Smooth muscle cell (in vitro differentiated cells): ENCODE measurements around the gene JMJD6. TPM values are rescaled to one million over a fixed set of nuclear protein-coding genes. Genes with fewer than 3 reads are reported as not detected.

ENCODE experiments used
- DNase-seq: peaks from one replicate; lab custom pipeline; 2025; ENCODE audit not compliant: unreplicated experiment; lab: John Stamatoyannopoulos, UW
- H2AFZ ChIP-seq: fragments of 200-600 bp; sonication (generic); 2 replicates; pipeline ENCODE4 v1.6.0; 2016; ENCODE audit warnings: antibody characterized with exemption, low read depth, mild to moderate bottlenecking
- H3F3A ChIP-seq: fragments of 200-600 bp; sonication (generic); 2 replicates; pipeline ENCODE4 v1.6.0; 2017; ENCODE audit warnings: antibody characterized with exemption, low read depth
- H3K27ac ChIP-seq: fragments of 200-600 bp; sonication (generic); 2 replicates; pipeline ENCODE4 v1.5.1; 2016; ENCODE audit warnings: low read depth, mild to moderate bottlenecking
- H3K27me3 ChIP-seq: fragments of 200-600 bp; sonication (generic); 2 replicates; pipeline ENCODE4 v1.6.1; 2016; ENCODE audit warnings: low read depth, mild to moderate bottlenecking
- H3K36me3 ChIP-seq: fragments of 200-600 bp; sonication (generic); 2 replicates; pipeline ENCODE4 v1.5.1; 2016; ENCODE audit warnings: low read depth
- H3K4me1 ChIP-seq: fragments of 200-600 bp; sonication (generic); 2 replicates; pipeline ENCODE4 v1.5.1; 2016; ENCODE audit warnings: low read depth
- H3K4me2 ChIP-seq: fragments of 200-600 bp; sonication (generic); 2 replicates; pipeline ENCODE4 v1.6.0; 2016; ENCODE audit warnings: mild to moderate bottlenecking
- H3K4me3 ChIP-seq: fragments of 200-600 bp; sonication (generic); 2 replicates; pipeline ENCODE4 v1.5.1; 2016; ENCODE audit warnings: mild to moderate bottlenecking
- H3K79me2 ChIP-seq: fragments of 200-600 bp; sonication (generic); 2 replicates; pipeline ENCODE4 v1.6.0; 2016; ENCODE audit warnings: low read depth, mild to moderate bottlenecking
- H3K9ac ChIP-seq: fragments of 200-600 bp; sonication (generic); 2 replicates; pipeline ENCODE4 v1.6.0; 2016; ENCODE audit warnings: low read depth
- H3K9me3 ChIP-seq: fragments of 200-600 bp; sonication (generic); replicated peaks from 2 replicates; pipeline ENCODE4 v1.5.1; 2016; ENCODE audit warnings: low read depth
- H4K20me1 ChIP-seq: fragments of 200-600 bp; sonication (generic); 2 replicates; pipeline ENCODE4 v1.6.0; 2016; ENCODE audit warnings: low read depth
- WGBS: methylation state at CpG from one replicate; pipeline ENCODE4 v1.1.7; 2016; ENCODE audit warnings: low lambda C conversion rate; 5-methylcytosine and 5-hydroxymethylcytosine counted together
- polyA plus RNA-seq: library from polyadenylated mRNA; unstranded; fragments of >200 nt; fragmentation: Nextera tagmentation; extraction: Ambion mirVana; gene quantifications from 2 replicates; pipeline ENCODE4 v1.2.1, GENCODE V29; 2016
- total RNA-seq: library from RNA; depleted of rRNA; stranded (reverse); fragments of >200 nt; gene quantifications from 2 replicates; pipeline ENCODE4 v1.2.3, GENCODE V29; 2014
- TF ChIP-seq, protein P1 (sequence below): fragments of 200-600 bp; sonication (generic); IDR thresholded peaks from 2 replicates; pipeline ENCODE4 v1.5.1; 2017; ENCODE audit warnings: borderline replicate concordance, mild to moderate bottlenecking, antibody characterized with exemption; ENCODE audit not compliant: insufficient read depth, poor library complexity, severe bottlenecking

The JMJD6 gene
- total and polyA plus RNA-seq, 2 experiments from 2014 or later, result 32.7 to 54.7 TPM

DNA sequence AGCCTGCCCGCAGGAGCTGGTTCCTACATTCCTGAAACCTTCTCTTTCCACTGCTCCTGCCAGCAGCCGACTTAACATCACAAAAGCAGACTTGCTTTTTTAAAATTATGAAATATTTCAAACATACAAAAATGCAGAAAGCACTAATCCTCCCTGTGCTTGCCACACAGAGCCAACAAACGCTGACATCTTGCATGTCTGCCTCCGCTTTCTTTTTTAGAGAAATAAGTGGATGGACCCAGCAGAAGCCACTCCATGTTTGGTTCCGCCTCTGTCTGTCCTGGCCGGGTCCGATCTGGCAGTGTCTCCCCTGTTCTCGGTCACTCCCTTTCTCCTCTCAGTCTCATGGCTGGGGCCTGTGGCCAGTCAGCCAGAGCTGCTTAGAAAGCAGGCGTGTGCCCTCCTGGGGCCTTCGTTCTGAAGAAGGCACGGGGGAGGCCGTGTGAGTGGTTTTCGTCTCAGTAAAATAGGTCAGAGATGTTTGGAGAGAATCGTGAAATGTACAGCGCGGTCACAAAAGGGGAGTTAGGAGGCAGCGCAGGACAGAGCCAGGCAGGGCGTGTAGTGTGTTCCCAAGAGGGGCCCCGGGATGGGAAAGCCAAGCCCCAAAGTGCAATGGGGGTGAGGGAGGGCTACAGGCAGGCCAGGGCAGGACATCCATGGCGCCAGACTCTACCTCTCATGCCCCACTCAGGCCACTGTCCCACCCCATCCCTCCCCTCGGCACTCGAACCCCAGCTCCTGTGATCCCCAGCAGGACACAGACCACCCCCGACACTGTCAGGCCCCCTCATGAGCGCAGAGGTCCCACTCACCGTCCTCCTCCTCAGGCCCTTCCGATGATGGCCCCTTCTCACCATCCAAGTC lies 38.9 kb downstream of the JMJD6 start:
- TF ChIP-seq, protein P1, sequence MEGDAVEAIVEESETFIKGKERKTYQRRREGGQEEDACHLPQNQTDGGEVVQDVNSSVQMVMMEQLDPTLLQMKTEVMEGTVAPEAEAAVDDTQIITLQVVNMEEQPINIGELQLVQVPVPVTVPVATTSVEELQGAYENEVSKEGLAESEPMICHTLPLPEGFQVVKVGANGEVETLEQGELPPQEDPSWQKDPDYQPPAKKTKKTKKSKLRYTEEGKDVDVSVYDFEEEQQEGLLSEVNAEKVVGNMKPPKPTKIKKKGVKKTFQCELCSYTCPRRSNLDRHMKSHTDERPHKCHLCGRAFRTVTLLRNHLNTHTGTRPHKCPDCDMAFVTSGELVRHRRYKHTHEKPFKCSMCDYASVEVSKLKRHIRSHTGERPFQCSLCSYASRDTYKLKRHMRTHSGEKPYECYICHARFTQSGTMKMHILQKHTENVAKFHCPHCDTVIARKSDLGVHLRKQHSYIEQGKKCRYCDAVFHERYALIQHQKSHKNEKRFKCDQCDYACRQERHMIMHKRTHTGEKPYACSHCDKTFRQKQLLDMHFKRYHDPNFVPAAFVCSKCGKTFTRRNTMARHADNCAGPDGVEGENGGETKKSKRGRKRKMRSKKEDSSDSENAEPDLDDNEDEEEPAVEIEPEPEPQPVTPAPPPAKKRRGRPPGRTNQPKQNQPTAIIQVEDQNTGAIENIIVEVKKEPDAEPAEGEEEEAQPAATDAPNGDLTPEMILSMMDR, result no peak
- Histone ChIP-seq H3K4me2 (peak overlapping the region; percentile 42), H3F3A (peaks cover 12% of the 10 kb centered on the region), H3K36me3 (no peaks in the 10 kb centered on the region), H3K79me2 (peaks cover 18% of the 10 kb centered on the region), H3K27ac (no peak overlapping the region), H3K9me3 (no peaks in the 10 kb centered on the region), H2AFZ (no peak overlapping the region), H3K27me3 (no peaks in the 10 kb centered on the region), H4K20me1 (peaks cover 58% of the 10 kb centered on the region), H3K4me1 (peaks cover 12% of the 10 kb centered on the region), H3K4me3 (no peak overlapping the region), H3K9ac (no peak overlapping the region)
- DNase-seq, result no peak
- 86% methylated on average over 26 of the region's 26 CpGs for WGBS

DNA sequence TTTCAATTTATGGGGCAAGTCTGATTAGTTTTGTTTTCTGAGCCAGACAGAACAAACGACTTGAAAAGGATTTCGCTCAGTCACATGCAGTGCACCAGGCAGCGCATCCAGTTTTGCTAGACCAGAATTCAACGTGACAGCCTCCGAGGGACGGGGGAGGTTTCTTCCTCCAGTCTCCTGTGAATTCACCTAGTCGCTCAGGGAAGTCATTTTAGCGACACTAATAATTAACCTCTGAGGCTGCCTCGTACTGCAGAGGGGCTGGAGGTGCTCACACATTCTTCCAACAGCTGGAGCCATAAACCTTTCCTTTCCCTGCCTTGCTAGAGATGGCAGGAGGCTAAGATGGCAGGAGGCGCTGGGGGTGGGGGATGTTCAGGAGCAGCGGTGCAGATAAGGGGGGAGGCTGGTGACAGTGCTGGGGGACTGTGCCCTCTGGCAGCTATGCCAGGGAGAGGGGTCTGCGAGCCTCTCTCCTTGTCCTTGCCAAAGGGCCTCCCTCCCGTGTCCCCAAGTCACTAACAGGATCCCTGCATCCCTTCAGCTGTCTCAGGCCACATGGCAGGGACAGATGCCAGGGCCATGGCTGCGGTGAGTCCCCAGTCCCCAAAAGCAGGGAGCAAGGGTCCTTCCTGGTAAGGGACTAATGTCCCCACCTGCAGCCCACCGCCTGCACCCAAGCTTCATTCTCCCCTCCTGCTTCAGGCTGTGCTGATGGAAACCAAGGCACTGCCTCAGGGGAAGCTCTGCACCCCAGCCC lies 39.7 kb downstream of the JMJD6 start:
- no peak overlapping the region for H3K4me2 ChIP-seq
- 74% methylated on average over 14 of the region's 15 CpGs for WGBS
- H3K27ac ChIP-seq, result no peak overlapping the region
- H2AFZ ChIP-seq, result no peak overlapping the region
- H4K20me1 ChIP-seq, result peaks cover 59% of the 10 kb centered on the region
- no peaks in the 10 kb centered on the region for H3K36me3 ChIP-seq
- H3K9me3 ChIP-seq, result no peaks in the 10 kb centered on the region
- peaks cover 14% of the 10 kb centered on the region for H3K79me2 ChIP-seq
- H3K9ac ChIP-seq, result no peak overlapping the region
- H3K4me1 ChIP-seq, result peaks cover 16% of the 10 kb centered on the region
- TF ChIP-seq, protein P1, result no peak
- DNase-seq, result no peak
- no peaks in the 10 kb centered on the region for H3K27me3 ChIP-seq
- H3K4me3 ChIP-seq, result no peak overlapping the region
- peaks cover 13% of the 10 kb centered on the region for H3F3A ChIP-seq

DNA sequence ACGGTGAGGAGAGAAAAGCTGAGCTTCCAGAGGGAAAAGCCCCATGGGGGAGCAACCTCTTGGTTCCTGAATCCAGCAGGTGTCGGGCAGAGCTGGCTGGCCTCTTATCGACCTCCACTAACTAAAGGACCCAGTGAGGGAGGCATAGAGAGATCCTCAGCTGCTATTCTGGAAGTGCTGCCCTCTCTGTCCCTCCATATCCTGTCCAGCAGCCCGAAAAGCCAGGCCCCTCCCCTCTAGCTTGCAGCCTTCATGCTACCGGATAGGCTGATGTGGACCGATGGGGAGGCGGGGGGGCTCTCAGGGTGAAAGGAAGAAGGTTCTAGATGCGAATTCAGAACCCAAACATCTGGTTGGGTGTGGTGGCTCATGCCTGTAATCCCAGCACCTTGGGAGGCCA lies 40.6 kb downstream of the JMJD6 start:
- no peak for DNase-seq
- Histone ChIP-seq H3K36me3 (no peaks in the 10 kb centered on the region), H4K20me1 (peaks cover 59% of the 10 kb centered on the region), H3K27me3 (no peaks in the 10 kb centered on the region), H3K4me1 (peaks cover 19% of the 10 kb centered on the region), H3K79me2 (peaks cover 9% of the 10 kb centered on the region), H3K9me3 (no peaks in the 10 kb centered on the region), H2AFZ (no peak overlapping the region), H3K27ac (no peak overlapping the region), H3K4me2 (no peak overlapping the region), H3K9ac (no peak overlapping the region), H3F3A (peaks cover 13% of the 10 kb centered on the region), H3K4me3 (no peak overlapping the region)
- TF ChIP-seq, protein P1, result no peak
- 94% methylated on average over 8 of the region's 8 CpGs for WGBS
